OCI-M2 (cell line): Measurements from ENCODE around the gene GPRIN2.
"Not testable (repeated sequence)": the region's sequence is repeated elsewhere in the genome, so short reads cannot be mapped to it uniquely, and the experiment has no call there.

ENCODE experiments used
- DNase-seq: peaks from one replicate; lab custom pipeline; 2025; ENCODE audit not compliant: unreplicated experiment; lab: John Stamatoyannopoulos, UW

The GPRIN2 gene

GRCh38 chr10:46522295-46523118 is 34.0 kb downstream of the GPRIN2 start:
- DNase-seq, result no peak

DNA sequence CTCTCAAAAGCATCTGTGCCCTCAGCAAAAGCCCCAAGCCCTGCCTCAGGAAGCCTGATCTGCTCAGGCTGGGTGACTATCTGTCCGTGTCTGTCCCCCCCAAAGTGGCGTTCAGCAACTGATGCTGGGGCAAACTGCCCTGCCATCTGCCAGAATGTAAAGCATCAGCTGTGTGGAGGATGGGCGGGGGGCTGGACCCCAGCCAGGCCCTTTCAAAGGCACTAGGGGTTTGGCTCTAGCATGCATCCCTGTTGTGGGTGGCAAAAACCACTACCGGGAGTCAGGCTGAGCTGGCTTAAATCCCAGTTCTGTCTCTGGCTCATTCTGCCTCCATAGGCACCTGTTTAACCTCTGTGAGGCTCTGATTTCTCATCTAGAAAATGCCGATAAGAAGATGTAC is 35.5 kb downstream of the GPRIN2 start:
- no peak for DNase-seq

- DNase-seq, result no peak
Measured at GRCh38 chr10:46520381-46520780, 36.1 kb downstream of the GPRIN2 start.

GRCh38 chr10:46518028-46518725 is 38.3 kb downstream of the GPRIN2 start:
- no peak for DNase-seq

- no peak for DNase-seq
Measured at GRCh38 chr10:46517541-46517940, 38.9 kb downstream of the GPRIN2 start.

GRCh38 chr10:46516660-46517416 is 39.6 kb downstream of the GPRIN2 start:
- DNase-seq, result no peak

DNA sequence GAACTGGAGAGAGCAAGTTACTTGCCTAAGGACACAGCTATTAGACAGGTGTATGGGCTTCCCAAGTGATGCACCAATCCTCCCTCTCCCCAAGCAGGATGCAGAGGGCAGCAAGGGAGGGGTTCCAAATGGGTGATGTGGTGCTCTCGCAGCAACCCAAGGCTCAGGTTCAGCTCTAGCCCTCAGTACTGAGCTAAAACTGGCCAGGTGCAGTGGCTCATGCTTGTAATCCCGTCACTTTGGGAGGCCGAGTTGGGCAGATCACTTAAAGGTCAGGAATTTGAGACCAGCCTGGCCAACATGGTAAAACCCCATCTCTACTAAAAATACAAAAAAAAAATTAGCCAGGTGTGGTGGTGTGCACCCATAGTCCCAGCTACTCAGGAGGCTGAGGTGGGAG is 40.7 kb downstream of the GPRIN2 start:
- no peak for DNase-seq

- DNase-seq, result no peak
Measured at GRCh38 chr10:46515366-46515765, 41.1 kb downstream of the GPRIN2 start.

DNA sequence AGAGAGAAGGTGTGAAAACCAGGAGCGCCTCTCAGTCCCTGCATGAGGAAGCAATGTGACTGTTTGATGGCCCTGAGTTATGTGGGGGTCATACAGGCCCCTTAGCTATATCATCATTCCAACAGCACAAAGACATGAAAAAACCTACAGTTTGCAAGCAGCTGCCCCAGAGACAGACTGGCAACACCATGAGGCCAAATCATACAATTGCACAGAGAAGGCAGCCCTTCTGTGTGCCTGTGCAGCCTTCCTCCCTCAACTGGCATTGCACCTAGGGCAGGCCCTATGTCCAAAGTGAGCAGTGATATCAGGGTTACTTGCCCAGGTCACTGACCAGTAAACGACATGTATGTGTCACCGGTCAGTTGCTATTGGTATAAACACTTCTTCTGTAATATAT is 41.6 kb downstream of the GPRIN2 start:
- DNase-seq, result no peak

DNA sequence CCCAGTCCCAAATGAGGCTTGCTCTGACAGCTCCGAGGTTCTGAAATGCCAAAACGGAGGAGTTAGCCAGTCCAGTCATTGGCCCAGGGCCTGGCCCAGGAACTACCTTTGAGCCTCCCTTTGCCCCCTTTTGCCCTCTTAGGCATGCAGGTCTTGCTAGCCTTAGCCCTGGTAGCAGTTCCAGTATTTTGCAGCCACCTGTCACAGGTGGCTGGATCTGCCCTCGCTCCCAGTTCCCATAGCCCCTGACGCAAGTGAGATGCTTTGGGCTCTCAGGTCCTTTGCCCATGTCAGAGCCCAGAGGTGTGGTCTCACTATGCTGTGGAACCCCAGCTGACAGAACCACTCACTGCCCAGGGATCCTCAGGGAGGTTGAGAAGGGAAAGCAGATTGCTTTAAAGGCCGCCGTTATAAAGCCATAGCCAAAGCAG is 42.0 kb downstream of the GPRIN2 start:
- no peak for DNase-seq

GRCh38 chr10:46513333-46513732 is 43.1 kb downstream of the GPRIN2 start:
- DNase-seq, result not testable (repeated sequence)

DNA sequence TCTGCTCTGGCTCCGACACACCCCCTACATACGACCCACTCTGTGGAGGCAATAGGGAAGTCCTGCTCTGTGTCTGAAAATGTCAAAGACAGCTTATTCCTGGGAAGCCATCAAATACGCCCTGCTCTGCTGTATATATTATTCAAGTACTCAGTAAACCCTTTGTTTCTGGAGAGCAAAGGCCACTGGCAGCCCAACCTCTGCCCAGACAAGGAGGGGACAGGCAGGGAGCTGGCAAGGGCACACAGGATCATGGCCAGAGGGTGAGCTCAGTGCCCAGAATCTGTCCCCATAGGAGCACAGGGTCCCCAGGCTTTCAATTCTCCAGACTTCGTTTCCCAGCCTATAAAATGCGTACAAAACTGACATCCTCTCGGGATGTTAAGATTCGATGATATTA is 43.7 kb downstream of the GPRIN2 start:
- DNase-seq, result not testable (repeated sequence)

GRCh38 chr10:46512002-46512401 is 44.5 kb downstream of the GPRIN2 start:
- DNase-seq, result not testable (repeated sequence)
